ENCODE data around the gene COASY.
"Not testable (repeated sequence)": the region's sequence is repeated elsewhere in the genome, so short reads cannot be mapped to it uniquely, and the experiment has no call there.

The COASY gene

GRCh38 chr17:42554250-42555121, 7.5 kb upstream of the COASY start:
- peak; percentile 61 for DNase-seq

- no peak for DNase-seq
Measured at GRCh38 chr17:42555122-42555622, 6.8 kb upstream of the COASY start.

- DNase-seq = not testable (repeated sequence)
Measured at GRCh38 chr17:42555961-42556617, 5.9 kb upstream of the COASY start.

DNA sequence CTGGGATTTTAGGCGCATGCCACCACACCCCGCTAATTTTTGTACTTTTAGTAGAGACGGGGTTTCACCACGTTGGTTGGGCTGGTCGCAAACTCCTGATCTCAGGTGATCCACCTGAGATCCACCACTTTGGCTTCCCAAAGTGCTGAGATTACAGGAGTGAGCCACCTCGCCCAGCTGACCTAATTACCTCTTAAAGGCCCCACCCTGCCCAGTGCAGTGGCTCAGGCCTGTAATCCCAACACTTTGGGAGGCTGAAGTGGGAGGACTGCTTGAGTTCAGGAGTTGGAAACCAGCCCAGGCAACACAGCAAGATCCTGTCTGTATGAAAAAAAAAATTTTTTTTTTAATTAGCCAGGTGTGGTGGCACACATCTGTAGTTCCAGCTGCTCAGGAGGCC, 2.9 kb upstream of the COASY start:
- DNase-seq = no peak

- no peak for DNase-seq
Measured at GRCh38 chr17:42560246-42560645, 1.7 kb upstream of the COASY start.

GRCh38 chr17:42562388-42563142, 617 bp downstream of the COASY start:
- DNase-seq = no peak

- DNase-seq = no peak
Measured at GRCh38 chr17:42563143-42563509, 1.2 kb downstream of the COASY start.

DNA sequence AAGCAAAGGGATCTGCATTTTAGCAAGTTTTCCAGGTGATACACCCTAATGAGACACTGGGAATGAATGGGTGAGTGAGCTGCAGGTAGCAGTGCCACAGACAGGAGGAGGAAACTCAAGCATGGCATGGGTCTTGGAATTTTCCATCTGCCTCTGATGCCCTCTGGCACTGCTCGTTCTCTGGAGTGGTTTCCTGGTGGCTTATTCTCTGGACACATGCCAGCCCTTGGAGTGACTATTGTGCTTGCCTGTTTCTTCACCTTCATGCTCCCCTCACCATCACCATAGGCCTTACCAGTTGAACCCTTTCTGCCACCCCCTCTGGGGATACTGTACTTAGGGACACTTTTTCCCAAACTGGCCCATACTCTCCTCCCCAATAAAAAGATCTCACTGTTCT, 1.6 kb downstream of the COASY start:
- no peak for DNase-seq

- no peak for DNase-seq
Measured at GRCh38 chr17:42563950-42564349, 2.0 kb downstream of the COASY start.

DNA sequence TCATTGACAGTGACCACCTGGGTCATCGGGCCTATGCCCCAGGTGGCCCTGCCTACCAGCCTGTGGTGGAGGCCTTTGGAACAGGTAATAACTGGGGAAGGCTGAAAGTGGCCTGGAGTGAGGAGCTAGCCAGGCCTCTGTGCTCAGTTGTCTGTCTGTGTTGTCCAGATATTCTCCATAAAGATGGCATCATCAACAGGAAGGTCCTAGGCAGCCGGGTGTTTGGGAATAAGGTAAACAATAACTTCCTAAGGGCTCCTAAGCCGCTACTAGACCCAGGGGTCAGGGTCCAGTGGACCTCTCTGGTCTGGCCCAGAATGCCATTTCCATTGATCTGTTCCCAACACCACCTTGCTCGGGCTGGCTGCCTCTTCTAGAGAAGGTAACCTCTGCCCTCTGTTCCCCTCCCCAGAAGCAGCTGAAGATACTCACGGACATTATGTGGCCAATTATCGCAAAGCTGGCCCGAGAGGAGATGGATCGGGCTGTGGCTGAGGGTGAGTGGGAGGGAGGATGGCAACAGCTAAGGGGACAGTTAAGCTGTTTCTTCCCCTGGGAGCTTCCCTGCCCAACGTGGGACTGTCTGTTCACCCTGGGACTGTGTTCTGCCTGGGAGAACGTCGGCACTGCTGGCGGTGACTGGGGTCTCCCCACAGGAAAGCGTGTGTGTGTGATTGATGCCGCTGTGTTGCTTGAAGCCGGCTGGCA, 3.0 kb downstream of the COASY start:
- no peak for DNase-seq

DNA sequence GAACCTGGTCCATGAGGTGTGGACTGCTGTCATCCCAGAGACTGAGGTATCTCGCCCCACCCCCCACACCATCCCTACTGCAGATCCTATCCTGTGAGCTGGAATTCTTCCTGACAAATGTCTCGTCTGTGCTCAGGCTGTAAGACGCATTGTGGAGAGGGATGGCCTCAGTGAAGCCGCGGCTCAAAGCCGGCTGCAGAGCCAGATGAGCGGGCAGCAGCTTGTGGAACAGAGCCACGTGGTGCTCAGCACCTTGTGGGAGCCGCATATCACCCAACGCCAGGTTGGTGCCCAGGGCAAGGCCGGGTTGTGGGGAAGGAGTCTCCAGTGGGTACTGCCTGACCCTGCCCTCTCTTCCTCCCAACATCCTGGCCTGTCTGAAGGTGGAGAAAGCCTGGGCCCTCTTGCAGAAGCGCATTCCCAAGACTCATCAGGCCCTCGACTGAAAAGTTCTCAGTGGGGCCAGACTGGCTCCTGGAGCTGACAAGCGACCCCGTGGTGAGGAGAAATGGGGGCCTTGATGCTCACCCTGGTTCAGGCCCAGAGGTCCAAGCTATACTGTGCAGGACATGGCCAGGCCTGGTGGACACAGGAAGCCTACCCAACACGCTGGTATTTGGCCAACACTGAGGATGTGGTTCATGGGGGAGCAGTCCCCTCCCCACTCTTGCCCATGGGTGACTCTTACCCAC, 3.7 kb downstream of the COASY start:
- no peak for DNase-seq

- no peak for DNase-seq
Measured at GRCh38 chr17:42566215-42566882, 4.4 kb downstream of the COASY start.

- DNase-seq = peak; percentile 93
Measured at GRCh38 chr17:42566883-42567573, 5.1 kb downstream of the COASY start, which contains the start of gene MLX. Gene MLX (plus strand): TSS chr17:42567100. CDS start chr17:42567125, 25 bp downstream.

GRCh38 chr17:42568341-42569111, 6.6 kb downstream of the COASY start:
- no peak for DNase-seq

GRCh38 chr17:42571435-42572225, 9.7 kb downstream of the COASY start:
- DNase-seq = no peak

DNA sequence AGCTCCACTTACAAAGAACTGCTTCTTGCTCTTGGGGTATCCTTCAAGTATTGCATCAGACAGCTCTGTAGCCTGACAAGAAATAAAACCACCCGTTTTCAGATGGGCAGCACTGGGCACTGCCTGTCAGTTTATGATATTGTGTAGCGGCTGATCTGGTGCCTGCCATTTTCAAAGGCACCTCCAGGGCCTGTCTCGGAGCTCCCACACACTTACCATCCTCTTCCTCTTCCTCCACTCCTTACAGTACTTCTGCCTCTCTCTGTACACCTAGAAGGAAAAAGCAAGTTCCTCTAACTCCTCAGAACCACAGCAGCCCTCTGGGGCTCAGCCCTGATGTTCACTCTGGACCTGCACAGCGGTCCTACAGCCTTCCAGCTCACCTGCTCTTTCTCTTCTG, 11.1 kb downstream of the COASY start:
- no peak for DNase-seq

DNA sequence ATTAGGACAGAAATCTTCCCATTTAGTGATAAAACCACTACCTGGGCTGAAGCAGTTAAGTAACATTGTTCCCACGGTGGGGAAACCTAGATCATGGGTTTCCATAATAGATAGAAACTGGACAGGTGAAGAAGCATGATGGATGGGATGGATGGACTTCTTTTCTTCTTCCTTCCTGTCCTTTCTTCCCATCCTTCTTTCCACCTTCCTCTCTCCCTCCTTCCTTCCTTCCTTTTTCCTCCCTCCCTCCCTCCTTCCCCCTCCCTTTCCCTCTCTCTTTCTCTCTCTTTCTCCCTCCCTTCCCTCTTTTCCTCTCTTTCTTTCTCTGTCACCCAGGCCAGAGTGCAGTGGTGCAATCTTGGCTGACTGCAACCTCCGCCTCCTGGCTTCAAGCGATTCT, 12.5 kb downstream of the COASY start:
- DNase-seq = no peak

GRCh38 chr17:42577140-42577531, 15.2 kb downstream of the COASY start:
- peak; percentile 7 for DNase-seq

Measured in NCI-H2171 (cell line).